ENCODE data around the gene XRRA1.

XRRA1 gene

GRCh38 chr11:74870485-74870884, 78.4 kb downstream of the XRRA1 start:
- CTCF ChIA-PET, result interaction anchor here (0.6 to 1.6 kb wide), 2 partner anchors 167 to 417 kb away, joined by 3 to 5 read pairs; no protein-coding TSS in a partner anchor

DNA sequence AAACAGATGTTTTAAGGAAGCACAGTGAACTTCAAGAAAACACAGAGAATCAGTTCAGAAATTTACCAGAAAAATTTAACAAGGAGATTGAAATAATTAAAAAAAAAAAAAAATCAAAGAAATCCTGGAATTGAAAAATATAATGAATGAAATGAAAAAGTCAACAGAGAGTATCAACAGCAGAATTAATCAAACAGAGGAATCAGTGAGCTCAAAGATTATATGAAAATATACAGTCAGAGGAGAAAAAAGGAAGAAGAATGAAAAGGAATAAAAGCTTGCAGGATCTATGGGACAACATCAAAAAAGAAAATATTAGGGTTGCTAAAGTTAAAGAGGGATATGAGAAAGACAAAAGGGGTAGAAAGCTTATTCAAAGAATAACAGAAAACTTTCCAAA, 82.3 kb downstream of the XRRA1 start:
- H3K4me3 ChIP-seq (ENCODE audit: low read depth, low read length), result no peak overlapping the region
- TF ChIP-seq, protein P1, sequence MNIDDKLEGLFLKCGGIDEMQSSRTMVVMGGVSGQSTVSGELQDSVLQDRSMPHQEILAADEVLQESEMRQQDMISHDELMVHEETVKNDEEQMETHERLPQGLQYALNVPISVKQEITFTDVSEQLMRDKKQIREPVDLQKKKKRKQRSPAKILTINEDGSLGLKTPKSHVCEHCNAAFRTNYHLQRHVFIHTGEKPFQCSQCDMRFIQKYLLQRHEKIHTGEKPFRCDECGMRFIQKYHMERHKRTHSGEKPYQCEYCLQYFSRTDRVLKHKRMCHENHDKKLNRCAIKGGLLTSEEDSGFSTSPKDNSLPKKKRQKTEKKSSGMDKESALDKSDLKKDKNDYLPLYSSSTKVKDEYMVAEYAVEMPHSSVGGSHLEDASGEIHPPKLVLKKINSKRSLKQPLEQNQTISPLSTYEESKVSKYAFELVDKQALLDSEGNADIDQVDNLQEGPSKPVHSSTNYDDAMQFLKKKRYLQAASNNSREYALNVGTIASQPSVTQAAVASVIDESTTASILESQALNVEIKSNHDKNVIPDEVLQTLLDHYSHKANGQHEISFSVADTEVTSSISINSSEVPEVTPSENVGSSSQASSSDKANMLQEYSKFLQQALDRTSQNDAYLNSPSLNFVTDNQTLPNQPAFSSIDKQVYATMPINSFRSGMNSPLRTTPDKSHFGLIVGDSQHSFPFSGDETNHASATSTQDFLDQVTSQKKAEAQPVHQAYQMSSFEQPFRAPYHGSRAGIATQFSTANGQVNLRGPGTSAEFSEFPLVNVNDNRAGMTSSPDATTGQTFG (tag by site-specific recombination; IDR thresholded peaks at IDR 0.05; ENCODE audit: borderline replicate concordance), result no peak
- TF ChIP-seq ZNF2 (tag by site-specific recombination; IDR thresholded peaks at IDR 0.05) (no peak), ZNF473 (tag by site-specific recombination; IDR thresholded peaks at IDR 0.05) (no peak), ZNF658 (tag by site-specific recombination; IDR thresholded peaks at IDR 0.05) (no peak), SETDB1 (IDR thresholded peaks at IDR 0.05; ENCODE audit: insufficient read length, low read length) (peak; percentile 88), SP2 (tag by site-specific recombination; IDR thresholded peaks at IDR 0.05) (no peak), KLF9 (tag by site-specific recombination; IDR thresholded peaks at IDR 0.05; ENCODE audit: low read depth) (no peak), ZNF311 (tag by site-specific recombination; IDR thresholded peaks at IDR 0.05; ENCODE audit: borderline replicate concordance) (no peak), ZNF280D (tag by site-specific recombination; IDR thresholded peaks at IDR 0.05) (0 out of 2 replicates have a peak, but pooled peaks have one; percentile 15), ZNF132 (tag by site-specific recombination; IDR thresholded peaks at IDR 0.05; ENCODE audit: borderline replicate concordance) (no peak), ZNF530 (tag by site-specific recombination; IDR thresholded peaks at IDR 0.05; ENCODE audit: low read depth) (no peak), ZNF114 (tag by site-specific recombination; IDR thresholded peaks at IDR 0.05) (no peak)
- TF ChIP-seq, protein P2, sequence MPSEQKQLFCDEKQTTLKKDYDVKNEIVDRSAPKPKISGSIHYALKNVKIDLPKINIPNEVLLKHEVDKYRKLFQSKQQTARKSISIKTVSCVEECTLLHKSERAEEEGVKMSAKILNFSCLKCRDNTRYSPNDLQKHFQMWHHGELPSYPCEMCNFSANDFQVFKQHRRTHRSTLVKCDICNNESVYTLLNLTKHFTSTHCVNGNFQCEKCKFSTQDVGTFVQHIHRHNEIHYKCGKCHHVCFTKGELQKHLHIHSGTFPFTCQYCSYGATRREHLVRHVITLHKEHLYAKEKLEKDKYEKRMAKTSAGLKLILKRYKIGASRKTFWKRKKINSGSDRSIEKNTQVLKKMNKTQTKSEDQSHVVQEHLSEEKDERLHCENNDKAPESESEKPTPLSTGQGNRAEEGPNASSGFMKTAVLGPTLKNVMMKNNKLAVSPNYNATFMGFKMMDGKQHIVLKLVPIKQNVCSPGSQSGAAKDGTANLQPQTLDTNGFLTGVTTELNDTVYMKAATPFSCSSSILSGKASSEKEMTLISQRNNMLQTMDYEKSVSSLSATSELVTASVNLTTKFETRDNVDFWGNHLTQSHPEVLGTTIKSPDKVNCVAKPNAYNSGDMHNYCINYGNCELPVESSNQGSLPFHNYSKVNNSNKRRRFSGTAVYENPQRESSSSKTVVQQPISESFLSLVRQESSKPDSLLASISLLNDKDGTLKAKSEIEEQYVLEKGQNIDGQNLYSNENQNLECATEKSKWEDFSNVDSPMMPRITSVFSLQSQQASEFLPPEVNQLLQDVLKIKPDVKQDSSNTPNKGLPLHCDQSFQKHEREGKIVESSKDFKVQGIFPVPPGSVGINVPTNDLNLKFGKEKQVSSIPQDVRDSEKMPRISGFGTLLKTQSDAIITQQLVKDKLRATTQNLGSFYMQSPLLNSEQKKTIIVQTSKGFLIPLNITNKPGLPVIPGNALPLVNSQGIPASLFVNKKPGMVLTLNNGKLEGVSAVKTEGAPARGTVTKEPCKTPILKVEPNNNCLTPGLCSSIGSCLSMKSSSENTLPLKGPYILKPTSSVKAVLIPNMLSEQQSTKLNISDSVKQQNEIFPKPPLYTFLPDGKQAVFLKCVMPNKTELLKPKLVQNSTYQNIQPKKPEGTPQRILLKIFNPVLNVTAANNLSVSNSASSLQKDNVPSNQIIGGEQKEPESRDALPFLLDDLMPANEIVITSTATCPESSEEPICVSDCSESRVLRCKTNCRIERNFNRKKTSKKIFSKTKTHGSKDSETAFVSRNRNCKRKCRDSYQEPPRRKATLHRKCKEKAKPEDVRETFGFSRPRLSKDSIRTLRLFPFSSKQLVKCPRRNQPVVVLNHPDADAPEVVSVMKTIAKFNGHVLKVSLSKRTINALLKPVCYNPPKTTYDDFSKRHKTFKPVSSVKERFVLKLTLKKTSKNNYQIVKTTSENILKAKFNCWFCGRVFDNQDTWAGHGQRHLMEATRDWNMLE (tag by site-specific recombination; conservative IDR thresholded peaks at IDR 0.05; ENCODE audit: low read depth), result 0 out of 2 replicates have a peak, but pooled peaks have one; percentile 28
- TF ChIP-seq, protein P3, sequence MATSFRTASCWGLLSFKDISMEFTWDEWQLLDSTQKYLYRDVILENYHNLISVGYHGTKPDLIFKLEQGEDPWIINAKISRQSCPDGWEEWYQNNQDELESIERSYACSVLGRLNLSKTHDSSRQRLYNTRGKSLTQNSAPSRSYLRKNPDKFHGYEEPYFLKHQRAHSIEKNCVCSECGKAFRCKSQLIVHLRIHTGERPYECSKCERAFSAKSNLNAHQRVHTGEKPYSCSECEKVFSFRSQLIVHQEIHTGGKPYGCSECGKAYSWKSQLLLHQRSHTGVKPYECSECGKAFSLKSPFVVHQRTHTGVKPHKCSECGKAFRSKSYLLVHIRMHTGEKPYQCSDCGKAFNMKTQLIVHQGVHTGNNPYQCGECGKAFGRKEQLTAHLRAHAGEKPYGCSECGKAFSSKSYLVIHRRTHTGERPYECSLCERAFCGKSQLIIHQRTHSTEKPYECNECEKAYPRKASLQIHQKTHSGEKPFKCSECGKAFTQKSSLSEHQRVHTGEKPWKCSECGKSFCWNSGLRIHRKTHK (tag by site-specific recombination; IDR thresholded peaks at IDR 0.05), result no peak
- H3K36me3 ChIP-seq (ENCODE audit: control insufficient read depth in 2 of 2, insufficient read depth in 1 of 2, low read length in 2 of 2), result peaks cover 0 to 38% of the 10 kb centered on the region in 2 experiments; a peak in 1 of 3 replicates
- no peaks in the 10 kb centered on the region for H3K9me3 ChIP-seq (ENCODE audit: control insufficient read depth, insufficient read depth, low read depth, low read length)
- H3K4me1 ChIP-seq (ENCODE audit: control insufficient read depth, insufficient read depth, low read length), result no peaks in the 10 kb centered on the region
- ChIA-PET POLR2A (no interaction called here), CTCF (interaction anchor here (0.6 to 0.7 kb wide), 3 partner anchors 80 to 351 kb away, joined by 3 to 6 read pairs (median 5); no protein-coding TSS in a partner anchor)
- no peak overlapping the region for H3K27ac ChIP-seq (ENCODE audit: extremely low read depth, low read depth, low read length)

More at GRCh38 chr11:74870485-74870884, 78.4 kb downstream of the XRRA1 start:
- Histone ChIP-seq H3K27ac (ENCODE audit: extremely low read depth, low read depth, low read length) (no peak overlapping the region), H3K4me1 (ENCODE audit: control insufficient read depth, insufficient read depth, low read length) (no peaks in the 10 kb centered on the region), H3K4me3 (ENCODE audit: low read depth, low read length) (no peak overlapping the region), H3K36me3 (ENCODE audit: control insufficient read depth in 2 of 2, insufficient read depth in 1 of 2, low read length in 2 of 2) (peaks cover 0 to 31% of the 10 kb centered on the region in 2 experiments; a peak in 1 of 3 replicates), H3K9me3 (ENCODE audit: control insufficient read depth, insufficient read depth, low read depth, low read length) (no peaks in the 10 kb centered on the region)
- TF ChIP-seq ZNF654 (tag by site-specific recombination; IDR thresholded peaks at IDR 0.05; ENCODE audit: low read depth) (peak; percentile 58), ZNF140 (tag by site-specific recombination; IDR thresholded peaks at IDR 0.05) (no peak)
- POLR2A ChIA-PET, result no interaction called here

Measured in HEK293 (cell line).